Kasumi-1 (cell line): Measurements from ENCODE around the gene TGIF2.
A peak's percentile ranks its signal among the peaks of the same experiment; 100 is the strongest.
"Not testable (repeated sequence)": the region's sequence is repeated elsewhere in the genome, so short reads cannot be mapped to it uniquely, and the experiment has no call there.

Experiments used
- DNase-seq, 2 experiments: peaks; one replicate each; lab custom pipeline; 2025; lab: John Stamatoyannopoulos, UW

TGIF2 gene

GRCh38 chr20:36613974-36614373 is 40.6 kb downstream of the TGIF2 start:
- DNase-seq, result no peak

GRCh38 chr20:36614781-36615557 is 41.6 kb downstream of the TGIF2 start:
- no peak for DNase-seq

GRCh38 chr20:36620917-36621316 is 47.5 kb downstream of the TGIF2 start:
- no peak for DNase-seq

GRCh38 chr20:36623444-36623843 is 50.0 kb downstream of the TGIF2 start:
- no peak for DNase-seq

- DNase-seq, result no peak
These were observed 50.9 kb downstream of the TGIF2 start for GRCh38 chr20:36624068-36624943.

GRCh38 chr20:36624944-36625324 is 51.5 kb downstream of the TGIF2 start:
- DNase-seq, result no peak

- DNase-seq, result no peak
These were observed 54.7 kb downstream of the TGIF2 start for GRCh38 chr20:36628076-36628475.

GRCh38 chr20:36629719-36630681 is 56.6 kb downstream of the TGIF2 start:
- peak; percentile 55 to 73 for DNase-seq

- DNase-seq, result no peak
These were observed 58.2 kb downstream of the TGIF2 start for GRCh38 chr20:36631646-36632045.

- DNase-seq, result no peak
These were observed 58.7 kb downstream of the TGIF2 start for GRCh38 chr20:36632147-36632486.

GRCh38 chr20:36632487-36633284 is 59.3 kb downstream of the TGIF2 start:
- DNase-seq, result no peak

- no peak for DNase-seq
These were observed 59.9 kb downstream of the TGIF2 start for GRCh38 chr20:36633285-36633772.

- no peak for DNase-seq
These were observed 60.9 kb downstream of the TGIF2 start for GRCh38 chr20:36634342-36634741.

GRCh38 chr20:36638876-36639400 is 65.5 kb downstream of the TGIF2 start:
- DNase-seq, result not testable (repeated sequence)

GRCh38 chr20:36641506-36641843 is 68.1 kb downstream of the TGIF2 start:
- DNase-seq, result no peak

GRCh38 chr20:36642136-36642535 is 68.7 kb downstream of the TGIF2 start:
- no peak for DNase-seq
